Adrenal gland (tissue), 5 donors: Measurements from ENCODE around the gene PXYLP1.

Source experiments
- CTCF ChIP-seq, 6 experiments: fragments of 450-650 bp in 4 of 6; fragments of 200-600 bp in 2 of 6; sonication (generic) in 1 of 6; IDR thresholded peaks; 1 replicate in 5 of 6; 2 replicates in 1 of 6; pipeline versions ENCODE4 v1.5.1 to v1.8.0; 2016 to 2021; ENCODE audit warnings: antibody characterized with exemption in 6 of 6, mild to moderate bottlenecking in 2 of 6, moderate library complexity in 1 of 6
- POLR2A ChIP-seq, 2 donors: fragments of 450-650 bp; IDR thresholded peaks; one replicate each; pipeline ENCODE4 v1.6.1; 2017; ENCODE audit warnings: antibody characterized with exemption in 2 of 2, mild to moderate bottlenecking in 2 of 2, moderate library complexity in 1 of 2
- donor health status: DM: no; HTN: no; CAD: no.

- TF ChIP-seq CTCF (IDR thresholded peaks at IDR 0.05), result no peak
- TF ChIP-seq POLR2A (IDR thresholded peaks at IDR 0.05), result peak in 1 of 2 donors; percentile 50
Observed at GRCh38 chr3:141331377-141332318, 100.0 kb downstream of the PXYLP1 start.
